ENCODE measurements around the gene COL11A2.

COL11A2 gene

DNA sequence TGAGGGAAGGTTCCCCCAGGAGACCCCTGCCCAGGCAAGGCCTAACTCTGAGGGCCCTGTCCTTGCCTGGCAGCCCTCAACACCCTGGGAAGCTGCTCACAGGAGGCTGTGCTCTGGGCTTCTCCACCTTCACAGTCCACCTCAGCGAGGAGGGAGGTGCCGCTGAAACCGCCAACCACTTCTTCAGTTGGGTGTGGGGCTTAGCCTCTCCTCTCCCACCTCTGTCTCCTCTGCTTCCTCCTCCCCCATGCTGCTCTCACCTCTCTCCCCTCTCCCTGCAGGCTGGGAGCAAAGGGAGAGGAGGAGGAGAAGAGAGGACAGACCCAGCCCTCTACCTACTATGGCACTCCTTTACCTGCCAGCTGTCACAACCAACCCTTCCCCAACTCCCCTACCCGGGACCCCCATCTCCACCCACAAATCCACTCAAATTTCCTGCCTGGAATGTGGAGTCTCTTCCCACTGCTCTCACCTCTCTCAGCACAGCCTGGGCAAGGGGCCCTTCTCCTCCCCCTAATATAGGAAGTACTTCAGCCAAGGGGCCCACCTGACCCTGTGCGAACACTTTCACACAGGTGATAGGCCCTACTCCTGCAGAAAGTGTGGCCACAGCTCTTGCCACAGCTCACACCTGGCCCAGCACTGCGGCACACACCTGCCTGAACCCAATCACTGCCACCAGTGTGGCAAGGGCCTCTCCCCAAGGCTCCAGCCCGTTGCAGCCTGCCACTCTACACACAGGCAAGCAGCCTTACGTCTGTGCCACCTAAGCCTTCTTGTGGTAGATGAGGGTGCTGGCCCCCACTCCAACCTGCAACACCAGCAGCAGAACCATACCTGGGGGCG, 23.2 kb upstream of the COL11A2 start:
- no peaks in the 10 kb centered on the region for H3K27me3 ChIP-seq (ENCODE audit: low read length)

DNA sequence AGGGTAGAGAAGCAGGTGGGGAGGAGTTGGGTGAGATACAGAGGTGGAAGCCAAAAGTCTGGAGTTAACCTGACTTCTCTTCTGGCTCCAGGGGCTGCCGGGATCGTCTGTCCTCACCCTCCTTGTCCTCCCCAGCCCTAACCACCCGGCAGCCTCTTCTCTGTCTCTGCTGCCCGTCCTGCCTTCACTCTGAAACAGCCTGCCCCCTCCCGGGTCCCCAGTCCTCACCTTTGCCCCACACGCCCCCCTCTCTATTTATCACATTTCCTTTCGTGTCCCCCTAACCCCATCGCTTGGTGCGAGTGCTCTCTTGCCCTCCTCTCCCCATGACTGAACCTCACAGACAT, 21.7 kb upstream of the COL11A2 start:
- no peaks in the 10 kb centered on the region for H3K9me3 ChIP-seq (ENCODE audit: insufficient read depth, low read length)
- TF ChIP-seq CTCF (IDR thresholded peaks at IDR 0.05; ENCODE audit: insufficient read depth, low read length, poor library complexity, severe bottlenecking) (no peak), EZH2phosphoT487 (conservative IDR thresholded peaks at IDR 0.05; ENCODE audit: low read length) (no peak)
- no peaks in the 10 kb centered on the region for H3K9me2 ChIP-seq (replicated peaks; ENCODE audit: insufficient read depth, low read length)
- no peak overlapping the region for H3K27ac ChIP-seq (ENCODE audit: low read depth, low read length)
- H3K9ac ChIP-seq (ENCODE audit: low read length) = no peak overlapping the region
- no peaks in the 10 kb centered on the region for H4K20me1 ChIP-seq (ENCODE audit: low read depth, low read length)
- no peak overlapping the region for H3K4me2 ChIP-seq (ENCODE audit: low read depth, low read length, poor library complexity, severe bottlenecking)
- no peaks in the 10 kb centered on the region for H3K27me3 ChIP-seq (ENCODE audit: low read length)
- H3K79me2 ChIP-seq (ENCODE audit: insufficient read depth, low read length) = no peaks in the 10 kb centered on the region
- no peaks in the 10 kb centered on the region for H3K36me3 ChIP-seq (ENCODE audit: low read length)
- H2AFZ ChIP-seq (ENCODE audit: low read depth, low read length, severe bottlenecking) = no peak overlapping the region
- H3K4me3 ChIP-seq (ENCODE audit: insufficient read depth, low read length, poor library complexity, severe bottlenecking) = no peak overlapping the region
- H3F3A ChIP-seq (ENCODE audit: insufficient read depth) = peaks cover 3% of the 10 kb centered on the region

More for the DNA sequence above, 23.2 kb upstream of the COL11A2 start:
- no peaks in the 10 kb centered on the region for H3K9me2 ChIP-seq (replicated peaks; ENCODE audit: insufficient read depth, low read length)
- no peak overlapping the region for H3K4me3 ChIP-seq (ENCODE audit: insufficient read depth, low read length, poor library complexity, severe bottlenecking)
- no peak overlapping the region for H3K27ac ChIP-seq (ENCODE audit: low read depth, low read length)
- H3K9ac ChIP-seq (ENCODE audit: low read length) = no peak overlapping the region
- H3K36me3 ChIP-seq (ENCODE audit: low read length) = no peaks in the 10 kb centered on the region
- no peak overlapping the region for H3K4me2 ChIP-seq (ENCODE audit: low read depth, low read length, poor library complexity, severe bottlenecking)
- TF ChIP-seq EZH2phosphoT487 (conservative IDR thresholded peaks at IDR 0.05; ENCODE audit: low read length) = no peak
- TF ChIP-seq CTCF (IDR thresholded peaks at IDR 0.05; ENCODE audit: insufficient read depth, low read length, poor library complexity, severe bottlenecking) = no peak
- no peaks in the 10 kb centered on the region for H3F3A ChIP-seq (ENCODE audit: insufficient read depth)
- H3K79me2 ChIP-seq (ENCODE audit: insufficient read depth, low read length) = no peaks in the 10 kb centered on the region
- no peak overlapping the region for H2AFZ ChIP-seq (ENCODE audit: low read depth, low read length, severe bottlenecking)
- no peaks in the 10 kb centered on the region for H4K20me1 ChIP-seq (ENCODE audit: low read depth, low read length)
- no peaks in the 10 kb centered on the region for H3K9me3 ChIP-seq (ENCODE audit: insufficient read depth, low read length)

DNA sequence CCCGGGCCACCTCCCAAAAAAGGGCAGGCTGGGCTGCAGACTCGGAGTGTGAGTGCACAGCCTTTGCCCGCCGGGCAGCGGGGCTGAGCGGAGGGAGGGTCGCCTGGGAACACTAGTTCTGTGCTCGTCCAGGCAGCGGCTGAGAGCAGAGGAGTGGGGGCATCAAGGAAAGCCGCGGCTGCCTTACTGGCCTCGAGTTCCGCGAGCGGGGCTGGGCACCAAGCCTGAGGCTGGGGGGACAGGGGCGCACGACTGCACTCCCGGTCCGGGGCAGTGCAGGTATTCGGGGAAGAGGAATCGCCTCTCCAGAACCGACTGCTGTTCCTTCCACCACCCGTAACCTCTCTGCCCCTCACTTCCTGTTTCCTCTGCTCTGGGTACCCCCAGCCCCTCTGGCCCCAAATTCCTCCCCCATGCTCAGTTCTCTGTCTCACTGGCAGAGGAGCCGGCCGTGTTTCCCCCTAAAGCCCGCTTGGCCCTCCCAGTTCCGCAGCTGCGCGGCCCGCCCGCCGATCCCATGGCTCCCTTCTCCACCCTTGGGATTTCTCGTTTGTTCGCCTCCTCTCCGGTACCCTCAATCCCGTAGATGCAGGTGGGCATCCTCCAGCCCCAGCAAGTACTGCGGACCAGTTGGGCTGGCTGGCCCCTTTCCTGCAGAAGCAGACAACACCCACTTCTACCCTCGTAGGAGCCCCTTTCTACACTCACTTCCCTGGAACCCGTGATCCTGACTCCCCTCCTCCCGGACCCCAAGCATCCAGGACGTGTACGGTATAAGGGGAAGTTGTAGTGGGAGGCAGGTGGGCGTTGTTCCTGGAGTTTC, 21.1 kb upstream of the COL11A2 start:
- Histone ChIP-seq H3K27me3 (ENCODE audit: low read length) (no peaks in the 10 kb centered on the region), H3K79me2 (ENCODE audit: insufficient read depth, low read length) (no peaks in the 10 kb centered on the region), H2AFZ (ENCODE audit: low read depth, low read length, severe bottlenecking) (no peak overlapping the region), H3K9me2 (replicated peaks; ENCODE audit: insufficient read depth, low read length) (no peaks in the 10 kb centered on the region), H3F3A (ENCODE audit: insufficient read depth) (peaks cover 6% of the 10 kb centered on the region), H3K4me2 (ENCODE audit: low read depth, low read length, poor library complexity, severe bottlenecking) (no peak overlapping the region), H3K4me3 (ENCODE audit: insufficient read depth, low read length, poor library complexity, severe bottlenecking) (no peak overlapping the region), H3K36me3 (ENCODE audit: low read length) (no peaks in the 10 kb centered on the region), H3K9me3 (ENCODE audit: insufficient read depth, low read length) (no peaks in the 10 kb centered on the region), H3K9ac (ENCODE audit: low read length) (no peak overlapping the region), H3K27ac (ENCODE audit: low read depth, low read length) (no peak overlapping the region), H4K20me1 (ENCODE audit: low read depth, low read length) (no peaks in the 10 kb centered on the region)
- TF ChIP-seq CTCF (IDR thresholded peaks at IDR 0.05; ENCODE audit: insufficient read depth, low read length, poor library complexity, severe bottlenecking) (no peak), EZH2phosphoT487 (conservative IDR thresholded peaks at IDR 0.05; ENCODE audit: low read length) (no peak)

Data from SU-DHL-6 (cell line).